H9 (cell line): ENCODE results near the gene SRRD. TPM values are rescaled to one million over a fixed set of nuclear protein-coding genes. Genes with fewer than 3 reads are reported as not detected.
A peak's percentile ranks its signal among the peaks of the same experiment; 100 is the strongest.

ENCODE experiments used
- DNase-seq: peaks from one replicate; pipeline ENCODE4 v3.0.0-alpha.2; 2017
- H2AFZ ChIP-seq: one replicate; pipeline ENCODE4 v1.6.1; 2013; ENCODE audit warnings: mild to moderate bottlenecking, low read length, control low read depth, moderate library complexity
- H2AK5ac ChIP-seq: 2 replicates; pipeline ENCODE4 v1.6.1; 2013; ENCODE audit warnings: low read length, control low read depth, mixed read lengths; ENCODE audit not compliant: insufficient read length
- H2BK120ac ChIP-seq: one replicate; pipeline ENCODE4 v1.6.1; 2013; ENCODE audit warnings: low read depth, mild to moderate bottlenecking, low read length, control low read depth, inconsistent platforms; ENCODE audit not compliant: poor library complexity, severe bottlenecking
- H2BK12ac ChIP-seq: 2 replicates; pipeline ENCODE4 v1.6.1; 2013; ENCODE audit warnings: low read length, control low read depth, mixed read lengths, low read depth; ENCODE audit not compliant: insufficient read length
- H2BK15ac ChIP-seq: 2 replicates; pipeline ENCODE4 v1.6.1; 2013; ENCODE audit warnings: low read depth, low read length, control low read depth
- H2BK20ac ChIP-seq: one replicate; pipeline ENCODE4 v1.6.1; 2013; ENCODE audit warnings: low read depth, mild to moderate bottlenecking, low read length, control low read depth, inconsistent platforms; ENCODE audit not compliant: poor library complexity, severe bottlenecking
- H2BK5ac ChIP-seq: 2 replicates; pipeline ENCODE4 v1.6.1; 2013; ENCODE audit warnings: low read length, control low read depth, mixed read lengths; ENCODE audit not compliant: insufficient read length
- H3K14ac ChIP-seq: 2 replicates; pipeline ENCODE4 v1.6.1; 2013; ENCODE audit warnings: low read length, control low read depth; ENCODE audit not compliant: insufficient read depth
- H3K18ac ChIP-seq: 2 replicates; pipeline ENCODE4 v1.6.1; 2013; ENCODE audit warnings: low read depth, mild to moderate bottlenecking, mixed read lengths, low read length, control low read depth; ENCODE audit not compliant: insufficient read length
- H3K23ac ChIP-seq: 2 replicates; pipeline ENCODE4 v1.6.1; 2013; ENCODE audit warnings: low read length, control low read depth, mixed read lengths, low read depth; ENCODE audit not compliant: insufficient read length
- H3K23me2 ChIP-seq: 2 replicates; pipeline ENCODE4 v1.6.1; 2013; ENCODE audit warnings: low read depth, mild to moderate bottlenecking, mixed read lengths, low read length, control low read depth; ENCODE audit not compliant: insufficient read length, poor library complexity, severe bottlenecking
- H3K27ac ChIP-seq: 2 replicates; pipeline ENCODE4 v1.5.1; 2013; ENCODE audit warnings: low read length, control low read depth, mixed read lengths, low read depth; ENCODE audit not compliant: insufficient read length
- H3K27me3 ChIP-seq: 2 replicates; pipeline ENCODE4 v1.6.1; 2013; ENCODE audit warnings: low read length, control low read depth, inconsistent platforms; ENCODE audit not compliant: insufficient read depth
- H3K4ac ChIP-seq: 2 replicates; pipeline ENCODE4 v1.6.1; 2013; ENCODE audit warnings: low read depth, mild to moderate bottlenecking, control low read depth, inconsistent platforms, low read length, moderate library complexity
- H3K4me1 ChIP-seq: 2 replicates; pipeline ENCODE4 v1.6.1; 2013; ENCODE audit warnings: low read length, control low read depth, inconsistent platforms; ENCODE audit not compliant: insufficient read depth
- H3K4me2 ChIP-seq: 2 replicates; pipeline ENCODE4 v1.6.1; 2013; ENCODE audit warnings: low read length, control low read depth, mixed read lengths; ENCODE audit not compliant: insufficient read length, insufficient read depth
- H3K56ac ChIP-seq: 2 replicates; pipeline ENCODE4 v1.6.1; 2013; ENCODE audit warnings: low read depth, mild to moderate bottlenecking, mixed read lengths, low read length, control low read depth; ENCODE audit not compliant: insufficient read length
- H3K79me1 ChIP-seq: 2 replicates; pipeline ENCODE4 v1.6.1; 2013; ENCODE audit warnings: low read depth, mild to moderate bottlenecking, moderate library complexity, low read length, control low read depth, inconsistent platforms; ENCODE audit not compliant: insufficient read depth, poor library complexity, severe bottlenecking
- H3K79me2 ChIP-seq: 2 replicates; pipeline ENCODE4 v1.6.1; 2013; ENCODE audit warnings: low read length, control low read depth, inconsistent platforms; ENCODE audit not compliant: insufficient read depth
- H3K9ac ChIP-seq: 2 replicates; pipeline ENCODE4 v1.6.1; 2013; ENCODE audit warnings: low read length, control low read depth, mixed read lengths; ENCODE audit not compliant: insufficient read length; ENCODE audit errors: extremely low read depth
- H3K9me3 ChIP-seq: one replicate; pipeline ENCODE4 v1.6.1; 2013; ENCODE audit warnings: low read depth, low read length, inconsistent platforms; ENCODE audit not compliant: control insufficient read depth
- H3T11ph ChIP-seq: one replicate; pipeline ENCODE4 v1.6.1; 2013; ENCODE audit warnings: mild to moderate bottlenecking, low read length, control low read depth, inconsistent platforms
- H4K20me1 ChIP-seq: one replicate; pipeline ENCODE4 v1.6.1; 2013; ENCODE audit not compliant: control insufficient read depth, insufficient read length, insufficient read depth
- H4K5ac ChIP-seq: 2 replicates; pipeline ENCODE4 v1.6.1; 2013; ENCODE audit warnings: low read depth, mild to moderate bottlenecking, mixed read lengths, low read length, control low read depth; ENCODE audit not compliant: insufficient read length
- H4K8ac ChIP-seq: replicated peaks from 2 replicates; pipeline ENCODE4 v1.6.1; 2013; ENCODE audit warnings: low read length, control low read depth, mixed read lengths, low read depth; ENCODE audit not compliant: insufficient read length
- H4K91ac ChIP-seq: 2 replicates; pipeline ENCODE4 v1.6.1; 2013; ENCODE audit warnings: low read depth, mild to moderate bottlenecking, moderate library complexity, mixed read lengths, low read length, control low read depth; ENCODE audit not compliant: insufficient read length
- H3K27ac Mint-ChIP-seq, 3 experiments: 2 replicates in 2 of 3; 3 replicates in 1 of 3; pipeline ENCODE4 v1.8.0; 2020 to 2021; ENCODE audit warnings: mixed read lengths in 3 of 3, mild to moderate bottlenecking in 1 of 3, moderate library complexity in 1 of 3
- H3K27me3 Mint-ChIP-seq: 2 replicates; pipeline ENCODE4 v1.8.0; 2021; ENCODE audit warnings: low read depth, mild to moderate bottlenecking, moderate library complexity, mixed read lengths
- H3K36me3 Mint-ChIP-seq, 3 experiments: 2 replicates in 2 of 3; 3 replicates in 1 of 3; pipeline ENCODE4 v1.8.0; 2020 to 2021; ENCODE audit warnings: low read depth in 3 of 3, mixed read lengths in 3 of 3; ENCODE audit not compliant: insufficient read depth in 1 of 3
- H3K4me1 Mint-ChIP-seq, 2 experiments: 2 replicates each; pipeline ENCODE4 v1.8.0; 2020; ENCODE audit warnings: mixed read lengths in 2 of 2
- H3K4me3 Mint-ChIP-seq, 2 experiments: 2 replicates in 1 of 2; 3 replicates in 1 of 2; pipeline ENCODE4 v1.8.0; 2020 to 2021; ENCODE audit warnings: mild to moderate bottlenecking in 2 of 2, mixed read lengths in 2 of 2, moderate library complexity in 1 of 2
- H3K9me3 Mint-ChIP-seq, 2 experiments: 2 replicates in 1 of 2; 3 replicates in 1 of 2; pipeline ENCODE4 v1.8.0; 2020; ENCODE audit warnings: mild to moderate bottlenecking in 2 of 2, mixed read lengths in 2 of 2, moderate library complexity in 1 of 2
- CTCF ChIP-seq: fragments of 200-600 bp; sonication (generic); conservative IDR thresholded peaks from 3 replicates; pipeline ENCODE4 v1.8.0; 2021; ENCODE audit warnings: antibody characterized with exemption, mild to moderate bottlenecking
- WGBS: extraction: QIAGEN DNeasy Blood & Tissue Kit; methylation state at CpG from one replicate; pipeline ENCODE4 v1.1.7; 2013; ENCODE audit warnings: missing lambda C conversion rate, low lambda C conversion rate, mixed read lengths; ENCODE audit not compliant: insufficient read length; ENCODE audit errors: extremely low coverage; 5-methylcytosine and 5-hydroxymethylcytosine counted together
- total RNA-seq: library from RNA; stranded (reverse); gene quantifications from 2 replicates; pipeline ENCODE4 v1.2.1, GENCODE V29; 2021

SRRD gene
- total RNA-seq, 1 experiment from 2014 or later: 36.0 TPM

- Histone ChIP-seq H3K27me3 (no peaks in the 10 kb centered on the region), H3K9ac (no peak overlapping the region), H2AK5ac (no peak overlapping the region), H3K14ac (no peak overlapping the region), H4K20me1 (no peaks in the 10 kb centered on the region), H3K79me2 (no peaks in the 10 kb centered on the region), H3K23ac (no peak overlapping the region), H2BK12ac (no peak overlapping the region), H3K23me2 (no peaks in the 10 kb centered on the region), H2AFZ (no peak overlapping the region), H3K4ac (no peak overlapping the region), H2BK5ac (no peak overlapping the region), H4K91ac (no peak overlapping the region), H3K79me1 (no peaks in the 10 kb centered on the region), H3K4me1 (no peaks in the 10 kb centered on the region), H3K56ac (no peak overlapping the region), H4K8ac (no peak overlapping the region), H4K5ac (no peak overlapping the region), H2BK15ac (no peak overlapping the region), H3K9me3 (no peaks in the 10 kb centered on the region), H3K4me2 (no peak overlapping the region), H3T11ph (no peak overlapping the region), H3K27ac (no peak overlapping the region), H2BK20ac (no peak overlapping the region), H3K18ac (no peak overlapping the region), H2BK120ac (no peak overlapping the region)
- no peaks in the 10 kb centered on the region for H3K9me3 Mint-ChIP-seq
- no CpG with 5 or more reads among the region's 6 CpGs for WGBS
- H3K4me1 Mint-ChIP-seq: peaks cover 2 to 5% of the 10 kb centered on the region in 2 experiments; a peak in 3 of 4 replicates
- H3K27ac Mint-ChIP-seq: peak overlapping the region in 1 of 3 experiments; percentile 77; a peak in 2 of 7 replicates
- no peak for TF ChIP-seq CTCF
- DNase-seq: no peak
- H3K36me3 Mint-ChIP-seq: peaks cover 10 to 37% (median 36%) of the 10 kb centered on the region in 3 experiments; a peak in 6 of 7 replicates
- no peak overlapping the region for H3K4me3 Mint-ChIP-seq
- H3K27me3 Mint-ChIP-seq: no peaks in the 10 kb centered on the region
These were observed 34.7 kb upstream of the SRRD start for GRCh38 chr22:26448941-26449340.
